Panc1 (cell line): Measurements from ENCODE around the gene LCE1F.

Source experiments
- POLR2AphosphoS5 ChIP-seq: IDR thresholded peaks from 2 replicates; pipeline ENCODE4 v1.6.1; 2012; ENCODE audit warnings: mild to moderate bottlenecking, low read depth, low read length, moderate library complexity
- TCF7L2 ChIP-seq: IDR thresholded peaks from 2 replicates; pipeline ENCODE4 v1.6.1; 2011; ENCODE audit warnings: mild to moderate bottlenecking, low read depth, low read length, inconsistent platforms
- TF ChIP-seq, protein P1 (sequence below): fragments of 450-650 bp; IDR thresholded peaks from 2 replicates; pipeline ENCODE4 v1.5.1; 2017; ENCODE audit warnings: mild to moderate bottlenecking
- TF ChIP-seq, protein P2 (sequence below), 2 experiments: IDR thresholded peaks; 2 replicates each; pipeline ENCODE4 v1.6.1; 2011 to 2012; ENCODE audit warnings: low read depth in 2 of 2, control low read depth in 1 of 2, low read length in 1 of 2, mild to moderate bottlenecking in 1 of 2, moderate library complexity in 1 of 2; ENCODE audit not compliant: insufficient read depth in 1 of 2

DNA sequence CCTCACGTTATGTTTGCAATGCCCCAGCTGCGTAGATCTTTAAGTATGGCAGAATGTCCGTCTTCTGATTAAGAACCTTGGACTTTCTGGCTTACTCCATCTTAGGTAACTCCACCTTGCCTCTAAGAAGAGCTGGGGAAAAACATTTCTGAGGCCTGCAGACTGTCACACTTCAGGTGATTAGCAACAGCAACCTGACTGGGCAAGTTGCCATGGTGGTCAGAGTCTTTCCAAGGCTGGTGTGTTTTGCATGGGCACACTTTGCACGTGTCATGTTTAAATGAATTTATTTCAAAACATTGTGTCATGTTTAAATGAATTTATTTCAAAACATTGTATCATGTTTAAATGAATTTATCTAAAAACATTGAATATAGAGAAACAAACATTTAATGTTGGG lies 16.3 kb upstream of the LCE1F start:
- TF ChIP-seq, protein P1, sequence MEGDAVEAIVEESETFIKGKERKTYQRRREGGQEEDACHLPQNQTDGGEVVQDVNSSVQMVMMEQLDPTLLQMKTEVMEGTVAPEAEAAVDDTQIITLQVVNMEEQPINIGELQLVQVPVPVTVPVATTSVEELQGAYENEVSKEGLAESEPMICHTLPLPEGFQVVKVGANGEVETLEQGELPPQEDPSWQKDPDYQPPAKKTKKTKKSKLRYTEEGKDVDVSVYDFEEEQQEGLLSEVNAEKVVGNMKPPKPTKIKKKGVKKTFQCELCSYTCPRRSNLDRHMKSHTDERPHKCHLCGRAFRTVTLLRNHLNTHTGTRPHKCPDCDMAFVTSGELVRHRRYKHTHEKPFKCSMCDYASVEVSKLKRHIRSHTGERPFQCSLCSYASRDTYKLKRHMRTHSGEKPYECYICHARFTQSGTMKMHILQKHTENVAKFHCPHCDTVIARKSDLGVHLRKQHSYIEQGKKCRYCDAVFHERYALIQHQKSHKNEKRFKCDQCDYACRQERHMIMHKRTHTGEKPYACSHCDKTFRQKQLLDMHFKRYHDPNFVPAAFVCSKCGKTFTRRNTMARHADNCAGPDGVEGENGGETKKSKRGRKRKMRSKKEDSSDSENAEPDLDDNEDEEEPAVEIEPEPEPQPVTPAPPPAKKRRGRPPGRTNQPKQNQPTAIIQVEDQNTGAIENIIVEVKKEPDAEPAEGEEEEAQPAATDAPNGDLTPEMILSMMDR = no peak
- no peak for TF ChIP-seq POLR2AphosphoS5
- no peak for TF ChIP-seq TCF7L2
- TF ChIP-seq, protein P2, sequence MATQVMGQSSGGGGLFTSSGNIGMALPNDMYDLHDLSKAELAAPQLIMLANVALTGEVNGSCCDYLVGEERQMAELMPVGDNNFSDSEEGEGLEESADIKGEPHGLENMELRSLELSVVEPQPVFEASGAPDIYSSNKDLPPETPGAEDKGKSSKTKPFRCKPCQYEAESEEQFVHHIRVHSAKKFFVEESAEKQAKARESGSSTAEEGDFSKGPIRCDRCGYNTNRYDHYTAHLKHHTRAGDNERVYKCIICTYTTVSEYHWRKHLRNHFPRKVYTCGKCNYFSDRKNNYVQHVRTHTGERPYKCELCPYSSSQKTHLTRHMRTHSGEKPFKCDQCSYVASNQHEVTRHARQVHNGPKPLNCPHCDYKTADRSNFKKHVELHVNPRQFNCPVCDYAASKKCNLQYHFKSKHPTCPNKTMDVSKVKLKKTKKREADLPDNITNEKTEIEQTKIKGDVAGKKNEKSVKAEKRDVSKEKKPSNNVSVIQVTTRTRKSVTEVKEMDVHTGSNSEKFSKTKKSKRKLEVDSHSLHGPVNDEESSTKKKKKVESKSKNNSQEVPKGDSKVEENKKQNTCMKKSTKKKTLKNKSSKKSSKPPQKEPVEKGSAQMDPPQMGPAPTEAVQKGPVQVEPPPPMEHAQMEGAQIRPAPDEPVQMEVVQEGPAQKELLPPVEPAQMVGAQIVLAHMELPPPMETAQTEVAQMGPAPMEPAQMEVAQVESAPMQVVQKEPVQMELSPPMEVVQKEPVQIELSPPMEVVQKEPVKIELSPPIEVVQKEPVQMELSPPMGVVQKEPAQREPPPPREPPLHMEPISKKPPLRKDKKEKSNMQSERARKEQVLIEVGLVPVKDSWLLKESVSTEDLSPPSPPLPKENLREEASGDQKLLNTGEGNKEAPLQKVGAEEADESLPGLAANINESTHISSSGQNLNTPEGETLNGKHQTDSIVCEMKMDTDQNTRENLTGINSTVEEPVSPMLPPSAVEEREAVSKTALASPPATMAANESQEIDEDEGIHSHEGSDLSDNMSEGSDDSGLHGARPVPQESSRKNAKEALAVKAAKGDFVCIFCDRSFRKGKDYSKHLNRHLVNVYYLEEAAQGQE (IDR thresholded peaks at IDR 0.05; ENCODE audit: insufficient read depth in 1 of 2, low read depth in 2 of 2, low read length in 1 of 2) = no peak
